ENCODE data around the gene HOXA11. TPM values are rescaled to one million over a fixed set of nuclear protein-coding genes. Genes with fewer than 3 reads are reported as not detected.

HOXA11 gene
- total RNA-seq, 2 experiments from 2014 or later: 0.13 to 0.18 TPM

GRCh38 chr7:27187475-27188385 lies 2.7 kb upstream of the HOXA11 start:
- peak overlapping the region; percentile 58 for H3K4me3 Mint-ChIP-seq
- no peaks in the 10 kb centered on the region for H3K9me3 Mint-ChIP-seq
- peaks cover 39% of the 10 kb centered on the region for H3K4me1 Mint-ChIP-seq (ENCODE audit: low read depth)
- CTCF ChIA-PET: interaction anchor here (0.6 to 3.7 kb wide), 9 partner anchors 8 to 586 kb away, joined by 3 to 28 read pairs (median 4); partner anchors contain the start of genes HOXA10 and HOXA13
- POLR2A ChIA-PET: interaction anchor here (0.8 to 1.0 kb wide), 2 partner anchors 15 to 95 kb away, joined by 3 read pairs; no protein-coding TSS in a partner anchor
- H3K36me3 Mint-ChIP-seq (ENCODE audit: low read depth): no peaks in the 10 kb centered on the region
- ATAC-seq (no peak), DNase-seq (no peak)
- TF ChIP-seq CTCF (IDR thresholded peaks at IDR 0.05): no peak
- intact Hi-C loops (cut with micrococcal nuclease): no loop called here
- H3K27ac Mint-ChIP-seq: no peak overlapping the region
- H3K27me3 Mint-ChIP-seq: peaks cover 78% of the 10 kb centered on the region

GRCh38 chr7:27186668-27187474 lies 1.8 kb upstream of the HOXA11 start:
- H3K4me3 Mint-ChIP-seq: no peak overlapping the region
- TF ChIP-seq CTCF (IDR thresholded peaks at IDR 0.05): no peak
- H3K36me3 Mint-ChIP-seq (ENCODE audit: low read depth): no peaks in the 10 kb centered on the region
- CTCF ChIA-PET: interaction anchor here (0.9 to 3.7 kb wide), 8 partner anchors 9 to 36 kb away, joined by 3 to 28 read pairs (median 4); partner anchors contain the start of gene HOXA10
- H3K27me3 Mint-ChIP-seq: peaks cover 79% of the 10 kb centered on the region
- no peak overlapping the region for H3K27ac Mint-ChIP-seq
- peaks cover 35% of the 10 kb centered on the region for H3K4me1 Mint-ChIP-seq (ENCODE audit: low read depth)
- no peaks in the 10 kb centered on the region for H3K9me3 Mint-ChIP-seq
- intact Hi-C loops (cut with micrococcal nuclease): no loop called here
- no peak for ATAC-seq
- POLR2A ChIA-PET: interaction anchor here (1.0 kb wide), 1 partner anchor 14 kb away, joined by 3 read pairs; no protein-coding TSS in a partner anchor
- no peak for DNase-seq

GRCh38 chr7:27185854-27186667 lies 1.0 kb upstream of the HOXA11 start:
- no peak for DNase-seq
- no peaks in the 10 kb centered on the region for H3K36me3 Mint-ChIP-seq (ENCODE audit: low read depth)
- intact Hi-C loops (cut with micrococcal nuclease): no loop called here
- CTCF ChIA-PET: interaction anchor here (0.9 to 3.7 kb wide), 6 partner anchors 9 to 35 kb away, joined by 3 to 28 read pairs (median 4); partner anchors contain the start of gene HOXA10
- no peak for TF ChIP-seq CTCF (IDR thresholded peaks at IDR 0.05)
- ATAC-seq: no peak
- peaks cover 78% of the 10 kb centered on the region for H3K27me3 Mint-ChIP-seq
- H3K4me1 Mint-ChIP-seq (ENCODE audit: low read depth): peaks cover 34% of the 10 kb centered on the region
- H3K27ac Mint-ChIP-seq: no peak overlapping the region
- POLR2A ChIA-PET: interaction anchor here (0.6 to 1.7 kb wide), 2 partner anchors 13 to 25 kb away, joined by 4 to 5 read pairs; no protein-coding TSS in a partner anchor
- no peaks in the 10 kb centered on the region for H3K9me3 Mint-ChIP-seq
- H3K4me3 Mint-ChIP-seq: peak overlapping the region; percentile 59

- peaks cover 70% of the 10 kb centered on the region for H3K27me3 Mint-ChIP-seq
- ATAC-seq: peak; percentile 37
- CTCF ChIA-PET: interaction anchor here (1.2 to 3.7 kb wide), 5 partner anchors 8 to 23 kb away, joined by 5 to 28 read pairs (median 7); no protein-coding TSS in a partner anchor
- POLR2A ChIA-PET: interaction anchor here (1.7 kb wide), 1 partner anchor 15 kb away, joined by 5 read pairs; no protein-coding TSS in a partner anchor
- no peaks in the 10 kb centered on the region for H3K36me3 Mint-ChIP-seq (ENCODE audit: low read depth)
- no peaks in the 10 kb centered on the region for H3K9me3 Mint-ChIP-seq
- DNase-seq: peak; percentile 55
- intact Hi-C loops (cut with micrococcal nuclease): no loop called here
- peaks cover 35% of the 10 kb centered on the region for H3K4me1 Mint-ChIP-seq (ENCODE audit: low read depth)
- H3K27ac Mint-ChIP-seq: peak overlapping the region; percentile 57
- H3K4me3 Mint-ChIP-seq: peak overlapping the region; percentile 59
- no peak for TF ChIP-seq CTCF (IDR thresholded peaks at IDR 0.05)
These were observed 557 bp downstream of the HOXA11 start for GRCh38 chr7:27184337-27185012.

Measured in activated CD8-positive, alpha-beta T cell treated with anti-CD3 and anti-CD28 coated beads for 36 hours (primary cell).